B cell (primary cell): ENCODE measurements around the gene TBC1D23. TPM values are rescaled to one million over a fixed set of nuclear protein-coding genes. Genes with fewer than 3 reads are reported as not detected.

Experiments
- ATAC-seq: fragments of 200-7000 bp; cut with Tn5 transposase; one replicate; pipeline ENCODE4 v1.10.0; 2021; ENCODE audit warnings: low read depth, mild to moderate bottlenecking, moderate number of reproducible peaks, moderate library complexity
- CTCF ChIA-PET: fragments of 350-600 bp; sonication (Branson Sonifier 250); formaldehyde crosslinking; loops from one replicate; lab custom pipeline; 2021; ENCODE audit warnings: antibody characterized with exemption, inconsistent platforms; lab: Charles Lee
- POLR2A ChIA-PET: fragments of 350-600 bp; sonication (Branson Sonifier 250); formaldehyde crosslinking; loops from one replicate; lab custom pipeline; 2021; ENCODE audit warnings: antibody characterized with exemption; lab: Charles Lee
- DNase-seq: peaks from one replicate; pipeline ENCODE4 v3.0.0; 2013
- H2AFZ ChIP-seq: 2 replicates; pipeline ENCODE4 v1.6.1; 2012; ENCODE audit warnings: mild to moderate bottlenecking, low read depth, low read length; ENCODE audit not compliant: insufficient read depth, poor library complexity, severe bottlenecking
- H3K27ac ChIP-seq, 2 donors: 1 replicate in 1 of 2; 2 replicates in 1 of 2; pipeline ENCODE4 v1.5.1; 2012 to 2013; ENCODE audit warnings: low read length in 2 of 2, mild to moderate bottlenecking in 2 of 2, moderate library complexity in 1 of 2
- H3K27me3 ChIP-seq, 4 experiments: fragments of 200-600 bp in 1 of 4; sonication (generic) in 1 of 4; replicated peaks in 1 of 4; 1 replicate in 2 of 4; 2 replicates in 2 of 4; pipeline versions ENCODE4 v1.6.1 to v1.7.0; 2013 to 2016; ENCODE audit warnings: low read length in 3 of 4, mild to moderate bottlenecking in 2 of 4, mixed read lengths in 1 of 4, moderate library complexity in 1 of 4; ENCODE audit not compliant: insufficient read depth in 4 of 4, control insufficient read depth in 3 of 4; ENCODE audit errors: control extremely low read depth in 1 of 4
- H3K36me3 ChIP-seq, 2 experiments: replicated peaks in 1 of 2; 1 replicate in 1 of 2; 2 replicates in 1 of 2; pipeline versions ENCODE4 v1.6.1 to v1.7.1; 2013; ENCODE audit warnings: low read length in 1 of 2; ENCODE audit not compliant: insufficient read depth in 2 of 2, control insufficient read depth in 1 of 2; ENCODE audit errors: control extremely low read depth in 1 of 2, extremely low read depth in 1 of 2
- H3K4me1 ChIP-seq, 2 donors: fragments of 200-600 bp in 1 of 2; sonication (generic) in 1 of 2; 1 replicate in 1 of 2; 2 replicates in 1 of 2; pipeline versions ENCODE4 v1.5.1 to v1.6.1; 2013 to 2017; ENCODE audit warnings: low read length in 2 of 2; ENCODE audit not compliant: control insufficient read depth in 2 of 2, insufficient read depth in 2 of 2
- H3K4me2 ChIP-seq: replicated peaks from 2 replicates; pipeline ENCODE3; 2012; ENCODE audit warnings: mild to moderate bottlenecking, low read depth, low read length; ENCODE audit not compliant: poor library complexity, severe bottlenecking
- H3K4me3 ChIP-seq, 5 experiments: fragments of 200-600 bp in 1 of 5; sonication (generic) in 1 of 5; 1 replicate in 3 of 5; 2 replicates in 2 of 5; pipeline versions ENCODE4 v1.5.1 to v1.7.0; 2011 to 2016; ENCODE audit warnings: low read length in 4 of 5, mild to moderate bottlenecking in 4 of 5, low read depth in 2 of 5, control low read depth in 1 of 5, moderate library complexity in 1 of 5; ENCODE audit not compliant: insufficient read depth in 1 of 5; ENCODE audit errors: control extremely low read depth in 1 of 5, extremely low read depth in 1 of 5
- H3K79me2 ChIP-seq: fragments of 200-600 bp; sonication (generic); one replicate; pipeline ENCODE4 v1.6.0; 2016; ENCODE audit warnings: low read length; ENCODE audit not compliant: control insufficient read depth, insufficient read depth
- H3K9ac ChIP-seq: fragments of 200-600 bp; sonication (generic); 2 replicates; pipeline ENCODE4 v1.6.1; 2017; ENCODE audit warnings: mild to moderate bottlenecking, low read length, moderate library complexity
- H3K9me3 ChIP-seq, 3 donors: one replicate each; pipeline versions ENCODE4 v1.6.1 to v1.7.1; 2013; ENCODE audit warnings: low read length in 2 of 3; ENCODE audit not compliant: control insufficient read depth in 2 of 3, insufficient read depth in 1 of 3; ENCODE audit errors: control extremely low read depth in 1 of 3
- H4K20me1 ChIP-seq: 2 replicates; pipeline ENCODE4 v1.6.0; 2012; ENCODE audit warnings: mild to moderate bottlenecking, low read length; ENCODE audit not compliant: insufficient read depth, control insufficient read depth, poor library complexity, severe bottlenecking
- H3K27ac Mint-ChIP-seq: one replicate; pipeline ENCODE4 v1.8.0; 2021; ENCODE audit warnings: mixed read lengths
- H3K27me3 Mint-ChIP-seq: one replicate; pipeline ENCODE4 v1.8.0; 2021; ENCODE audit warnings: mixed read lengths
- H3K4me1 Mint-ChIP-seq: one replicate; pipeline ENCODE4 v1.8.0; 2021; ENCODE audit warnings: mixed read lengths
- H3K4me3 Mint-ChIP-seq: one replicate; pipeline ENCODE4 v1.8.0; 2021; ENCODE audit warnings: mixed read lengths
- H3K9me3 Mint-ChIP-seq: one replicate; pipeline ENCODE4 v1.8.0; 2022; ENCODE audit warnings: mixed read lengths; ENCODE audit not compliant: insufficient read depth
- CTCF ChIP-seq: fragments of 200-600 bp; IDR thresholded peaks from one replicate; pipeline ENCODE4 v1.8.0; 2022; ENCODE audit warnings: antibody characterized with exemption, mild to moderate bottlenecking
- EZH2 ChIP-seq: IDR thresholded peaks from 2 replicates; pipeline ENCODE4 v1.6.1; 2012; ENCODE audit warnings: borderline replicate concordance, low read depth, mild to moderate bottlenecking, moderate library complexity, low read length; ENCODE audit not compliant: insufficient read depth, poor library complexity, severe bottlenecking
- WGBS: methylation state at CpG from one replicate; pipeline ENCODE4 v1.1.5; 2013; ENCODE audit warnings: missing lambda C conversion rate; ENCODE audit not compliant: insufficient coverage; 5-methylcytosine and 5-hydroxymethylcytosine counted together
- intact Hi-C: fragments of 100-400 bp; cut with micrococcal nuclease; formaldehyde crosslinking; loops from one replicate; pipeline ENCODE4 v1.10.0; 2022
- polyA plus RNA-seq: library from polyadenylated mRNA; depleted of rRNA; stranded (reverse); fragments of >200 nt; gene quantifications from 2 replicates; pipeline ENCODE4 v1.2.3, GENCODE V29; 2012
- total RNA-seq, 2 donors: library from RNA; stranded (reverse); fragments of 120-200 nt in 1 of 2; gene quantifications; 1 replicate in 1 of 2; 2 replicates in 1 of 2; pipeline versions ENCODE4 v1.2.3 to v1.2.4, GENCODE V29; 2013 to 2022

Gene TBC1D23
- total and polyA plus RNA-seq, 2 donors (not counting 1 experiment from before 2014, with no cell fraction given): 7.2 to 36.5 TPM

GRCh38 chr3:100360757-100361496, 100.1 kb downstream of the TBC1D23 start:
- no peaks in the 10 kb centered on the region for H3K79me2 ChIP-seq
- no peaks in the 10 kb centered on the region for H3K4me1 ChIP-seq
- H4K20me1 ChIP-seq: no peaks in the 10 kb centered on the region
- no peak overlapping the region for H3K4me3 ChIP-seq
- H3K4me2 ChIP-seq: no peak overlapping the region
- H3K4me1 Mint-ChIP-seq: no peaks in the 10 kb centered on the region
- H3K27ac ChIP-seq: no peak overlapping the region
- H3K27ac Mint-ChIP-seq: no peak overlapping the region
- POLR2A ChIA-PET: no interaction called here
- intact Hi-C loops: no loop called here
- no peak overlapping the region for H3K4me3 Mint-ChIP-seq
- no peaks in the 10 kb centered on the region for H3K27me3 ChIP-seq
- CTCF ChIA-PET: no interaction called here
- TF ChIP-seq CTCF: no peak
- TF ChIP-seq EZH2: no peak
- no peaks in the 10 kb centered on the region for H3K27me3 Mint-ChIP-seq
- ATAC-seq (no peak), DNase-seq (no peak)
- no peak overlapping the region for H3K9ac ChIP-seq
- H3K36me3 ChIP-seq: peaks cover 5 to 31% of the 10 kb centered on the region in 2 experiments
- peaks cover 2% of the 10 kb centered on the region for H3K9me3 Mint-ChIP-seq
- 95% methylated on average over 3 of the region's 4 CpGs for WGBS
- H3K9me3 ChIP-seq: no peaks in the 10 kb centered on the region
- H2AFZ ChIP-seq: no peak overlapping the region

- Mint-ChIP-seq H3K27me3 (no peaks in the 10 kb centered on the region), H3K4me1 (no peaks in the 10 kb centered on the region), H3K27ac (no peak overlapping the region), H3K4me3 (no peak overlapping the region), H3K9me3 (peaks cover 2% of the 10 kb centered on the region)
- Histone ChIP-seq H3K36me3 (peaks cover 3 to 30% of the 10 kb centered on the region in 2 experiments), H3K4me1 (no peaks in the 10 kb centered on the region), H3K4me3 (no peak overlapping the region), H3K27ac (no peak overlapping the region), H3K79me2 (no peaks in the 10 kb centered on the region), H2AFZ (no peak overlapping the region), H3K27me3 (no peaks in the 10 kb centered on the region), H3K4me2 (no peak overlapping the region), H3K9me3 (no peaks in the 10 kb centered on the region), H4K20me1 (no peaks in the 10 kb centered on the region), H3K9ac (no peak overlapping the region)
- DNase-seq (no peak), ATAC-seq (no peak)
- ChIA-PET POLR2A (no interaction called here), CTCF (no interaction called here)
- intact Hi-C loops: no loop called here
- TF ChIP-seq CTCF (no peak), EZH2 (no peak)
- WGBS: 100% methylated on average over 1 of the region's 1 CpG
Measured at GRCh38 chr3:100361897-100362296, 101.1 kb downstream of the TBC1D23 start.
